ENCODE measurements around the gene PRKAA1.

DNA sequence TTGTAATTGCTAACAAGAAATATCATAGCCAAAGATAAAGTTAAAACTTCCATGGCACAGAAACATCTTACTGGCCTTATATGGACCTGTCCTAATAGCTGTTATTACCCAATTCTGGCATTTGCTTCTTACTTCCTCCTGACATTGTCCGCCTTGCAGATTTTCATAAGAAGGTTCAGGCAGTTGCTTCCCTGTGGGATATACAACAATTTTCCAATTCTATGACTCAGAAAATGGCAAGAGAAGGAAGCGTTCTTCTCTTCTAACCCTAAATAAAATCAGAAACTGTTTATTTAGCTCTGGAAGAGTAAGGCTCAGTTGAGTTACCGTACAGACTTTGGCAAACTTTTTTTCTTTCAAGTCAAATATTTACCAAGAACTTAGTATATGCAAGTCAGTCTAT lies 1.7 kb downstream of the PRKAA1 start:
- TF ChIP-seq EP300 (conservative IDR thresholded peaks at IDR 0.05; ENCODE audit: poor library complexity, severe bottlenecking) (no peak), POLR2AphosphoS5 (IDR thresholded peaks at IDR 0.05) (no peak), EZH2 (IDR thresholded peaks at IDR 0.05; ENCODE audit: borderline replicate concordance, insufficient read depth, low read length, poor library complexity, severe bottlenecking) (no peak), MXI1 (conservative IDR thresholded peaks at IDR 0.05; ENCODE audit: poor library complexity, severe bottlenecking) (no peak), RAD21 (conservative IDR thresholded peaks at IDR 0.05) (no peak), TAF1 (IDR thresholded peaks at IDR 0.05; ENCODE audit: low read depth) (no peak)
- TF ChIP-seq, protein P1, sequence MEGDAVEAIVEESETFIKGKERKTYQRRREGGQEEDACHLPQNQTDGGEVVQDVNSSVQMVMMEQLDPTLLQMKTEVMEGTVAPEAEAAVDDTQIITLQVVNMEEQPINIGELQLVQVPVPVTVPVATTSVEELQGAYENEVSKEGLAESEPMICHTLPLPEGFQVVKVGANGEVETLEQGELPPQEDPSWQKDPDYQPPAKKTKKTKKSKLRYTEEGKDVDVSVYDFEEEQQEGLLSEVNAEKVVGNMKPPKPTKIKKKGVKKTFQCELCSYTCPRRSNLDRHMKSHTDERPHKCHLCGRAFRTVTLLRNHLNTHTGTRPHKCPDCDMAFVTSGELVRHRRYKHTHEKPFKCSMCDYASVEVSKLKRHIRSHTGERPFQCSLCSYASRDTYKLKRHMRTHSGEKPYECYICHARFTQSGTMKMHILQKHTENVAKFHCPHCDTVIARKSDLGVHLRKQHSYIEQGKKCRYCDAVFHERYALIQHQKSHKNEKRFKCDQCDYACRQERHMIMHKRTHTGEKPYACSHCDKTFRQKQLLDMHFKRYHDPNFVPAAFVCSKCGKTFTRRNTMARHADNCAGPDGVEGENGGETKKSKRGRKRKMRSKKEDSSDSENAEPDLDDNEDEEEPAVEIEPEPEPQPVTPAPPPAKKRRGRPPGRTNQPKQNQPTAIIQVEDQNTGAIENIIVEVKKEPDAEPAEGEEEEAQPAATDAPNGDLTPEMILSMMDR (IDR thresholded peaks at IDR 0.05; ENCODE audit: poor library complexity, severe bottlenecking): no peak
- TF ChIP-seq, protein P2, sequence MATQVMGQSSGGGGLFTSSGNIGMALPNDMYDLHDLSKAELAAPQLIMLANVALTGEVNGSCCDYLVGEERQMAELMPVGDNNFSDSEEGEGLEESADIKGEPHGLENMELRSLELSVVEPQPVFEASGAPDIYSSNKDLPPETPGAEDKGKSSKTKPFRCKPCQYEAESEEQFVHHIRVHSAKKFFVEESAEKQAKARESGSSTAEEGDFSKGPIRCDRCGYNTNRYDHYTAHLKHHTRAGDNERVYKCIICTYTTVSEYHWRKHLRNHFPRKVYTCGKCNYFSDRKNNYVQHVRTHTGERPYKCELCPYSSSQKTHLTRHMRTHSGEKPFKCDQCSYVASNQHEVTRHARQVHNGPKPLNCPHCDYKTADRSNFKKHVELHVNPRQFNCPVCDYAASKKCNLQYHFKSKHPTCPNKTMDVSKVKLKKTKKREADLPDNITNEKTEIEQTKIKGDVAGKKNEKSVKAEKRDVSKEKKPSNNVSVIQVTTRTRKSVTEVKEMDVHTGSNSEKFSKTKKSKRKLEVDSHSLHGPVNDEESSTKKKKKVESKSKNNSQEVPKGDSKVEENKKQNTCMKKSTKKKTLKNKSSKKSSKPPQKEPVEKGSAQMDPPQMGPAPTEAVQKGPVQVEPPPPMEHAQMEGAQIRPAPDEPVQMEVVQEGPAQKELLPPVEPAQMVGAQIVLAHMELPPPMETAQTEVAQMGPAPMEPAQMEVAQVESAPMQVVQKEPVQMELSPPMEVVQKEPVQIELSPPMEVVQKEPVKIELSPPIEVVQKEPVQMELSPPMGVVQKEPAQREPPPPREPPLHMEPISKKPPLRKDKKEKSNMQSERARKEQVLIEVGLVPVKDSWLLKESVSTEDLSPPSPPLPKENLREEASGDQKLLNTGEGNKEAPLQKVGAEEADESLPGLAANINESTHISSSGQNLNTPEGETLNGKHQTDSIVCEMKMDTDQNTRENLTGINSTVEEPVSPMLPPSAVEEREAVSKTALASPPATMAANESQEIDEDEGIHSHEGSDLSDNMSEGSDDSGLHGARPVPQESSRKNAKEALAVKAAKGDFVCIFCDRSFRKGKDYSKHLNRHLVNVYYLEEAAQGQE (IDR thresholded peaks at IDR 0.05; ENCODE audit: borderline replicate concordance): no peak

Data from neural cell (in vitro differentiated cells).